ENCODE measurements around the gene LONRF3.

DNA sequence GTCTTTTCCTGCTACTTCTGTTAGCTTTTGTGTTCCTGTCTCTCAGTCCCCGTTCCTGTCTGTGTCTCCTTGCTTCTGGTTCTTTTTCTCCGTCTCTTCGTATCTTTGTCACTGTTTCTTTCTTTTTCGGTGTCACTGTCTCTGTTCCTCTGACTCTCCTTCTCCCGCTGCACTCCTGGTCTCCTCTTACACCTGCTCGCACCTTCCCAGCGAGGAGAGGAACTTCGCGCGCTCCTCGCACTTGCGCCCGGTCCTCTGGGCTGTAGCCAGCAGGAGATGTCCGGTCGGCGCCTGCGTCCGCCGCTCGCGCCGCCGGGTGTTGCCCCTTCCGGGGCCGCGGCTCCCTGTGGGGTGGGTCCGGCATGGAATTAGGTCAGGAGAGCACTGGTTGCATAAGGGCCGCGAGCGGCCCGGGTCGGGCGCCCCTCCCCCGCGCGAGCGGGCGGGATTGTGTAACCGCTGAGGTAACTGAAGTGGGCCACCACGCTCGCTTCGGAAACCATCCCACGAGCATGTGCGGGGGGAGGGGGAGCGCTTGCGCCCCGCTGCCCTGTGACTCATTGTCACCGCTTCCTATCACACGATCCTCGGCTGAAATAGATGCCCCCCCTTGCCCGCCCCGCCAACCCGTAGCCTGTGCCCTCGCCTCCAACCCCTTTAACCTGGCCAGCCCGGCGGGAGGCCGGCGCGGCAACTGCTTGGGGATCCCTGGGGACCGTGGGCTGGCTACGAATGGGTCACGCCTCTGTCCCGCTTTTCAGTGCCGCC is 1.6 kb downstream of the LONRF3 start:
- TF ChIP-seq, protein P1, sequence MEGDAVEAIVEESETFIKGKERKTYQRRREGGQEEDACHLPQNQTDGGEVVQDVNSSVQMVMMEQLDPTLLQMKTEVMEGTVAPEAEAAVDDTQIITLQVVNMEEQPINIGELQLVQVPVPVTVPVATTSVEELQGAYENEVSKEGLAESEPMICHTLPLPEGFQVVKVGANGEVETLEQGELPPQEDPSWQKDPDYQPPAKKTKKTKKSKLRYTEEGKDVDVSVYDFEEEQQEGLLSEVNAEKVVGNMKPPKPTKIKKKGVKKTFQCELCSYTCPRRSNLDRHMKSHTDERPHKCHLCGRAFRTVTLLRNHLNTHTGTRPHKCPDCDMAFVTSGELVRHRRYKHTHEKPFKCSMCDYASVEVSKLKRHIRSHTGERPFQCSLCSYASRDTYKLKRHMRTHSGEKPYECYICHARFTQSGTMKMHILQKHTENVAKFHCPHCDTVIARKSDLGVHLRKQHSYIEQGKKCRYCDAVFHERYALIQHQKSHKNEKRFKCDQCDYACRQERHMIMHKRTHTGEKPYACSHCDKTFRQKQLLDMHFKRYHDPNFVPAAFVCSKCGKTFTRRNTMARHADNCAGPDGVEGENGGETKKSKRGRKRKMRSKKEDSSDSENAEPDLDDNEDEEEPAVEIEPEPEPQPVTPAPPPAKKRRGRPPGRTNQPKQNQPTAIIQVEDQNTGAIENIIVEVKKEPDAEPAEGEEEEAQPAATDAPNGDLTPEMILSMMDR (tag by site-specific recombination; IDR thresholded peaks at IDR 0.05), result no peak
- no peak for TF ChIP-seq ZNF624 (tag by site-specific recombination; IDR thresholded peaks at IDR 0.05)
- TF ChIP-seq YY1 (tag by site-specific recombination; IDR thresholded peaks at IDR 0.05), result no peak
- no peak for TF ChIP-seq MYNN (tag by site-specific recombination; IDR thresholded peaks at IDR 0.05; ENCODE audit: borderline replicate concordance)
- no peak for TF ChIP-seq BCL11B (tag by site-specific recombination; IDR thresholded peaks at IDR 0.05; ENCODE audit: low read depth)
- no peak for TF ChIP-seq ZNF157 (tag by site-specific recombination; IDR thresholded peaks at IDR 0.05)
- TF ChIP-seq WT1 (tag by site-specific recombination; IDR thresholded peaks at IDR 0.05), result no peak
- TF ChIP-seq, protein P2, sequence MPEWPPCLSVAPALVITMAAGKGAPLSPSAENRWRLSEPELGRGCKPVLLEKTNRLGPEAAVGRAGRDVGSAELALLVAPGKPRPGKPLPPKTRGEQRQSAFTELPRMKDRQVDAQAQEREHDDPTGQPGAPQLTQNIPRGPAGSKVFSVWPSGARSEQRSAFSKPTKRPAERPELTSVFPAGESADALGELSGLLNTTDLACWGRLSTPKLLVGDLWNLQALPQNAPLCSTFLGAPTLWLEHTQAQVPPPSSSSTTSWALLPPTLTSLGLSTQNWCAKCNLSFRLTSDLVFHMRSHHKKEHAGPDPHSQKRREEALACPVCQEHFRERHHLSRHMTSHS (tag by site-specific recombination; IDR thresholded peaks at IDR 0.05), result no peak
- no peak for TF ChIP-seq ZNF555 (tag by site-specific recombination; conservative IDR thresholded peaks at IDR 0.05)

Measured in HEK293 (cell line).